Left forelimb (tissue), 1 donor: Measurements from ENCODE around the gene ARL6.

Experiments used
- DNase-seq: peaks from one replicate; pipeline ENCODE4 v3.0.0-alpha.2; 2018; ENCODE audit warnings: low spot score

Gene ARL6, protein sequence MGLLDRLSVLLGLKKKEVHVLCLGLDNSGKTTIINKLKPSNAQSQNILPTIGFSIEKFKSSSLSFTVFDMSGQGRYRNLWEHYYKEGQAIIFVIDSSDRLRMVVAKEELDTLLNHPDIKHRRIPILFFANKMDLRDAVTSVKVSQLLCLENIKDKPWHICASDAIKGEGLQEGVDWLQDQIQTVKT

GRCh38 chr3:97764407-97765238, at the start of gene ARL6:
Gene ARL6, plus strand, starts transcription at chr3:97764758. Its CDS starts 3,350 bp downstream, at chr3:97768108.
- peak; percentile 93 for DNase-seq

DNA sequence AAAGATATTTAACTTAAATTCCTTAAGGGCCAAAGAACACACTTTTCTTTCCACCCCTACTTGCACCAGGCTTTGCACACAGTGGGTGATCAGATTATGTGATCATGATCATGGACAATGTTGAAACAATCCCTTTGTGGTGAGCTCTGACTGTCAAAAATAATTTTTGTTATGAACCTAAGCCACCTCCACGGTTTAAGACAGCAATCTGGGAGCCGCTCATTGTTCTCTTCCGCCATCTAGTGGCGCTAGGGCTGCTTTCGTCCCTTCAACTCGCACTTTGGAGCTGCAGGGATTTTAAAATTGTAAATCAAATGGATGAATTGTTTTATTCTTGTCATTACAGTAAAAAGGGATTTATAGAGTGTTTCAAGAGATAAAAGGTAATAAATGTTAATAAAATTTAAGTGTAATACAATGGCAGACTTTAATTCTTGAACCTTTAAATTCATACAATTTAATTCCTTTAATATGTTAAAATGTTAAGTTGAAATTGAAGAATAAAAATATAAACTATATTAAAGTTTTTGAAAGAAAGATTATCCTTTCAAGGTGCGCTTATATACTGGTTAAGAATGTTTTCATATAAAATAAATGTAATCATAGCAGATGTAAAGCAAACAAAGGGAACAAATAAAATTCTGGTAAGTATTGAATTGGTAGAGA, 45.3 kb upstream of the ARL6 start:
- peak; percentile 67 for DNase-seq

DNA sequence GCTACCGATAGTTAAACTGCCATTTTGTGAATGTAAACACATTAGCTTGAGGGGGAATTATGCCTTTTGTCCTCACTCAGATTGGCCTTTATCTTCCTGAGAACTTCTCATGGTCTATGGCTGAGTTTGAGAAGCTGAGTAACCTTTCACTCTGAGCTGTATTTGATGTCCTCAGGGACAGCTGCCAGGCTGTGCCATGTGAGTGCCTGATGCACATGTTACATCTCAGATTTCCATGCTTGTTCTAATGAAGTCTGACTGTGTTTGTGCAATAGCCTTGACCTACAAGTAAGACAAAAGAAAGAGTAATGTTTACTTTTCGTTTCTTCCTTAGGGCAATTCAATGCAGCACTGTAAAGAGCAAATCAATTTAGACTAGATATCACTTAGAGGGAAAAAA, 44.1 kb upstream of the ARL6 start:
- no peak for DNase-seq

GRCh38 chr3:97721446-97721845, 43.1 kb upstream of the ARL6 start:
- no peak for DNase-seq

GRCh38 chr3:97736928-97737327, 27.6 kb upstream of the ARL6 start:
- DNase-seq: no peak

GRCh38 chr3:97738761-97739160, 25.8 kb upstream of the ARL6 start:
- DNase-seq: no peak

DNA sequence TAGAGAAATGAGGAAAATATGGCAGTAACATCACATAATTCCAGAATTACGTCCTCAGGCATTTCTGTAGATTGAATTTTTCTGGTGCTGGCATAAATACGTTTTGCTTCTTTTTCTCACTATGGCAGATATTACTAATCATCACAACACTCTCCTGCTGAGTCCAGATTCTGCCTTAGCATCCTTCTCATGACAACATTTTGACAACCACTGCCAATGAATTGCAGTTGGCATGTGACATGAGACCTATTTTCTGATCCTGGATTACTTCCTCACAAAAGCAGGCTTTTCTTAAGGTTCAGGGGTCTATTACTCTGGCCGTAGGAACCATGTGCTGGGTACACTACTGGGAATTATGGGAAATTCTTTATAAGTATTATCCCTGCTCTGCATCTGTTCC, 22.5 kb upstream of the ARL6 start:
- DNase-seq: no peak

- no peak for DNase-seq
Measured at GRCh38 chr3:97744289-97744688, 20.3 kb upstream of the ARL6 start.

- DNase-seq: no peak
Measured at GRCh38 chr3:97763586-97764406, 762 bp upstream of the ARL6 start.

DNA sequence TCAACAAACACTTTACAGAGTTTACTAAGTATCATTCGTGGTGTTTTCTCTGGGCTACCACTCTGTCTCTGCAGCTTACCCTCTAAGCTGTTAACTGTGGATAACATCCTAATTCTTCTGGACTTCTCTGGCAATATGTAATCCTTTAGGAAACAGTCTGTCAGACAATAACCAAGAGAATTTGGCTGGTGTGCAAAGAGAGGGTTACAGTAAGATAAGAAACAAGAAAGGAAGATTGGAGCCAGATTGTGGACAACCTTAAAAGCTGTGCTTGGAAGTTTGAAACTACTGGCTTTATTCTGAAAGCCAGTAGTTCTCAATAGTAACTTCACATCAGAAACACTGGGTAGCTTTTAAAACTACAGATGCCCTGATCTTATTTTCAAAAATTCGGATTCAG, 778 bp downstream of the ARL6 start:
- DNase-seq: no peak

DNA sequence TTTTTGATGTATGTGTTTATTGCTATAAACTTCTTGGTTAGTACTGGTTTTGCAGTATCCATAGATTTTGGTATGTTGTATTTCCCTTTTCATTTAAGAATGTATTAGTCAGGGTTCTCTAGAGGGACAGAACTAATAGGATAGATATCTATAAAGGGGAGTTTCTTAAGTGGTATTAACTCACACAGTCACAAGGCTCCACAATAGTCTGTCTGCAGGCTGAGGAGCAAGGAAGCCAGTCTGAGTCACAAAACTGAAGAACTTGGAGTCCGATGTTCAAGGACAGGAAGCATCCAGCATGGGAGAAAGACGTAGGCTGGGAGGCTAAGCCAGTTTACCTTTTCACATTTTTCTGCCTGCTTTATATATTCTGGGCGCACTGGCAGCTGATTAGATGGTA, 8.4 kb downstream of the ARL6 start:
- no peak for DNase-seq

GRCh38 chr3:97778152-97778551, 13.6 kb downstream of the ARL6 start:
- DNase-seq: no peak

- no peak for DNase-seq
Measured at GRCh38 chr3:97793420-97794019, 29.0 kb downstream of the ARL6 start.

DNA sequence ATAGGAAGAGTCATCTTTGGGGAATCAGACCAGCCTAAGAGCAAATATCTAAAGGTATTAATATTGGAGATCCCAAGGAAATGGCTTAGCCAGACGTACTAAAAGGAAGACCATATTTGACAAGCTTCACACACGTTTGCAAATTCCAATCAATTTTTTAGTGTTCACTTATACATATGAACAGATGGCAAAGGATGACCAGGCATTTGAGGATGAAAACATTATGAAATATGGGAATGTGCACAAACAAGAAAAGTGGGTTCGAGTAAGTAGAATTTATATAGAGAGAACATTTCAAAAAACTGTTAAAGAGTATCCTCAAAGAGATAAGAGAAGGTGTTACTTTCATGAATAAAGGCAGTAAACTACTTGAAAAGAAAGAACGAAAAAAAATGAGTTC, 31.4 kb downstream of the ARL6 start:
- DNase-seq: no peak

DNA sequence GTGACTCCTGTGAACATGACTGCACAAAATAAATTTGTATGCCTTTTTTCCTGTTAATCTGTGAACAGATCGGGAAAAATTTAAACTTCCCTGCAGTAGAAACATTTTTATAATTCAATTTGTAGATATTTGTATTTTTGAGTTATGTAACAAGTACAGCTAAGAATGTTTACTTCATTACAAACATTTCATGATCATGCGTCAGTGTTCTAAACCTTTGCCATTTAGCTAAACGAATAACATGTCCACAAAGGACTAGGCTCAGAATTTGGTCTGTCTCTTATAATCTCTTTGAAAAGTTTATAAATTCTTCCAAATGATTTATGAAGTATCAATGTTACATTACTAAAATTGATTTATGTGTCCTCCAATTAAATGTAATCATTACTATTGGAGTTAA, 39.9 kb downstream of the ARL6 start:
- DNase-seq: no peak

GRCh38 chr3:97810779-97811390, 46.3 kb downstream of the ARL6 start:
- no peak for DNase-seq

GRCh38 chr3:97815149-97815917, 50.8 kb downstream of the ARL6 start:
- DNase-seq: no peak

DNA sequence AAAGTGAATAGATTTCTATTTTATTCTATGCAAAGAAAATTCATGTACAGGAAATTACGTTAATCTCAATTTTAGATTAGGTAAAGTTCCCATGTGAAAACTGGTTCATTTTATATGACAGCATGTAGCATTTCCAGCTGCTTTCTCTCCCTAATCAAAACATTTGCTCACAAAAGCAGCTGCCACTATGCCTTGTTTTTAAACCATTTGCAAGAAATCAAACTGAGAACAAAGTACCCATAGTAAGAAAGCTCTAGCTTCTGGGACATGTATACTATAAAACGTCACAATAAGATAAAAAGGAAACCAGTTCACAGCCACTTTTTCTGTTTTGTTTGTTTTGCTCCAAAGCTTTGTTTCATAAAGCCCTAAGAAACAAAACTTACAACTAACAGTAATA, 52.3 kb downstream of the ARL6 start:
- DNase-seq: no peak

GRCh38 chr3:97817965-97818364, 53.4 kb downstream of the ARL6 start:
- DNase-seq: no peak

DNA sequence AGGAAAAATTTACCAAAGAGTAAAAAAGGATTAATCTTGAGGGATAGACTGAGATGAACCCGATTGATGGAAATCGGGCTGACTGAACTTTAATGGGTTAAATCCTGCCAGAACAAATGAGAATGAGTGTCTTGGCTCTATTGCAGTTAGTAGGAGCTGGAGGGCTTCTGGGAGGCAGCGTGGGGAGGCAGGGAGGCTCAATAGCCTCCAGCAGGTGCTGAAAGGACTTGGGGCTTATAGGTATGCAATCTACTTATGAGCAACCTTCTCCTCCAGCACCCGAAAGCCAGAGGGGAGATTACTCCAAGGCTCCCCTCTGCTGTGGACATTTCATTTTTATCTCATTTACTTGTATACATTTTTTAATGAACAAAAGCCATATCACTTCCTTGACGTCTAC, 56.2 kb downstream of the ARL6 start:
- no peak for DNase-seq

- no peak for DNase-seq
Measured at GRCh38 chr3:97821287-97821773, 56.8 kb downstream of the ARL6 start.
